Thyroid gland (tissue), 4 donors: Measurements from ENCODE around the gene C5orf22.

Experiments used
- POLR2A ChIP-seq, 2 donors: fragments of 450-650 bp; IDR thresholded peaks; one replicate each; pipeline ENCODE4 v1.6.1; 2017; ENCODE audit warnings: antibody characterized with exemption in 2 of 2, mild to moderate bottlenecking in 2 of 2, moderate library complexity in 1 of 2
- TF ChIP-seq, protein P1 (sequence below), 6 experiments: fragments of 200-600 bp in 3 of 6; fragments of 450-650 bp in 3 of 6; sonication (generic) in 3 of 6; IDR thresholded peaks; one replicate each; pipeline ENCODE4 v1.5.1; 2016 to 2019; ENCODE audit warnings: antibody characterized with exemption in 6 of 6, mild to moderate bottlenecking in 2 of 6, inconsistent platforms in 1 of 6, moderate library complexity in 1 of 6

DNA sequence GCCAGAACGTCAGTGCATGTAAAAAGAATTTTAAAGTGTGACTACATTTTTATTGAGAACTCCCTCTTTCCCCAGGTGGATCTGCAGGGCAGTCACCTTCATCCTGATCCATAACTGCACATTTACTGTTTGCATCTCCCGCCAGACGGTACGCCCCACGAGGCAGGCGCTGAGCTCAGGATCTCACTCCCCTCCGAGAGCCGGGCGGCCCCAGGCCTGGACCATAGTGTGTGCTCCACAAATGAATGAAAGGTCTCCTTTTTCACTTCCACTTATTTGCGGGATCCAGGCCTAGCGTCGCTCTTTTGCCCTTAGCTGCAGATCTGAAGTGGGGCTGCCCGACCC is 586 bp upstream of the C5orf22 start:
- TF ChIP-seq, protein P1, sequence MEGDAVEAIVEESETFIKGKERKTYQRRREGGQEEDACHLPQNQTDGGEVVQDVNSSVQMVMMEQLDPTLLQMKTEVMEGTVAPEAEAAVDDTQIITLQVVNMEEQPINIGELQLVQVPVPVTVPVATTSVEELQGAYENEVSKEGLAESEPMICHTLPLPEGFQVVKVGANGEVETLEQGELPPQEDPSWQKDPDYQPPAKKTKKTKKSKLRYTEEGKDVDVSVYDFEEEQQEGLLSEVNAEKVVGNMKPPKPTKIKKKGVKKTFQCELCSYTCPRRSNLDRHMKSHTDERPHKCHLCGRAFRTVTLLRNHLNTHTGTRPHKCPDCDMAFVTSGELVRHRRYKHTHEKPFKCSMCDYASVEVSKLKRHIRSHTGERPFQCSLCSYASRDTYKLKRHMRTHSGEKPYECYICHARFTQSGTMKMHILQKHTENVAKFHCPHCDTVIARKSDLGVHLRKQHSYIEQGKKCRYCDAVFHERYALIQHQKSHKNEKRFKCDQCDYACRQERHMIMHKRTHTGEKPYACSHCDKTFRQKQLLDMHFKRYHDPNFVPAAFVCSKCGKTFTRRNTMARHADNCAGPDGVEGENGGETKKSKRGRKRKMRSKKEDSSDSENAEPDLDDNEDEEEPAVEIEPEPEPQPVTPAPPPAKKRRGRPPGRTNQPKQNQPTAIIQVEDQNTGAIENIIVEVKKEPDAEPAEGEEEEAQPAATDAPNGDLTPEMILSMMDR (IDR thresholded peaks at IDR 0.05): no peak
- TF ChIP-seq POLR2A (IDR thresholded peaks at IDR 0.05): no peak
